ENCODE data around the gene ZNF362. TPM values are rescaled to one million over a fixed set of nuclear protein-coding genes. Genes with fewer than 3 reads are reported as not detected.

Gene ZNF362
- total RNA-seq, 3 donors from 2014 or later (not counting 1 experiment from before 2014, with no cell fraction given), result 34.7 to 39.1 (median 38.3) TPM

DNA sequence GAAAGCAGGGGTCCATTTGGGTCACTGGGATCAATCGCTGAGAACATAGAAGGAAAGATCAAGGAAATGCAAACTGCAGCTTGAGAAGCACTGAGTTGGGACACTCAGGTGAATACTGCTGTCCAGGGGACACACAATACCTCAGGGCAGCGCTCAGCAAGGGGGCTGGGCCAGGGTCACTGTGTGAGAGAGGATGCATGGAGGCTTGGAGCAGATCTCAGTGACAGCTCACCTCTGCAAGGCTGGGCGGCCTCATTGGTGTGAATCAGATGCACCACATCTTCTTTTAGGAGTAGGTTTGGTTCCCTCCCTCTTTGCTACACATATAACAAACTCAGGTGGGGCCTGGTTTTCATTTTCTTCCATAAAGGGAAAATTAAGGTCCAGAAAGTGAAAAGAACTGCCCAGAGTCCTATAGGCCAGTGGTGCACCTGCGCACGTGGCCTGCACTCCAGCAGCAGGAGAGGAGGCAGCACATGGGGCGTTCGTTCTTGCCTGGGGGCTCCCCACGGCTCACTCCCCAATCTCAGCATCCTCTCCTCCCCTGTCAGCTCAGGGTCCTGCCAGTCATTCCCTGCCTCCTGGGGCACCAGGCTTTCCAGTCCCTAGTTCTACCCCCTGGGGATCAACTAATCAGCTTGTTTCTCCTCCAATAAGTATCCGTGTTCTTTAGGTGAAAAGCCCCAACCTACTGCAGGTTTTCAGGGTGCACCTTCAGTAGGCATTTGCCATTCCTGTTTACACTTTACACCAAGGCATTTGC lies 63.1 kb downstream of the ZNF362 start:
- WGBS (ENCODE audit: insufficient coverage), result 95% methylated on average over 9 of the region's 9 CpGs
- intact Hi-C loops (cut with micrococcal nuclease), result no loop called here
- no peak overlapping the region for H3K4me3 ChIP-seq (ENCODE audit: low read length)

DNA sequence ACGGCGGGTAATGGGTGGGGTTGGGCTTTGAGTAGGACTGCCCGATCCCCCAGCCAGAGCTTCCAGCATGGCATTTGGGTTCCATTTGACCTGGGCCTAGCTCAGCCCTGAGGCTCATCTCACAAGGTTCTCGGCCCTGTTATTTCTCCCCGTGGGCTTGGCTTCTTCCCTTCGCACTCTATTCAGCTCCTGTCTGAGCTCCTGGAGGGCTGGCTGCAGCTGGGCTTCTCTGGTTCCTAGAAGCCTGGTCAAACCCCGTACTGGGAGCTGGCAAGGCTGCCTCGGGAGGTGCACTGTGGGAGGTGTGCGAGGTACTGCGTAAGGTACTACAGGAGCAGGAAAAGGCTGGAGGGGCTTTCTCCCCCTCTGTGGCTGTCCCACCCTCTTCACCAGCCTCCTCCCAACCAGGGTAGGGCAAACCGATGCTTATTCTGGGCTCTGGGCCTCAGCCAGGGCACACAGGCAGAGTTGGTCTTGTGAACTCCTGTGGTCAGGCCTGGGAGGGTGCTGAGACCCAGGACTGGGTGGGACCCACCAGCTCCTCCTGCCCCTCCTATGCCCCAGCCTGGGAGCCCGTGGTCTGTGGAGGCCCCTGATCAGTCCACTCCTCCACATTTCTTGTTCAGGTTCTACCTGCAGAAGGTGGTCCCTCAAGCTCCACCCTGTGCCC lies 63.8 kb downstream of the ZNF362 start:
- Mint-ChIP-seq H3K27ac (no peak overlapping the region), H3K4me3 (no peak overlapping the region), H3K27me3 (ENCODE audit: low read depth in 2 of 2) (peaks cover 0 to 10% of the 10 kb centered on the region in 2 donors), H3K4me1 (no peaks in the 10 kb centered on the region), H3K9me3 (no peaks in the 10 kb centered on the region), H3K36me3 (no peaks in the 10 kb centered on the region)
- Histone ChIP-seq H3K4me1 (ENCODE audit: control insufficient read depth, insufficient read depth, low read length) (no peaks in the 10 kb centered on the region), H3K36me3 (ENCODE audit: control insufficient read depth, insufficient read depth, low read length) (peaks cover 14% of the 10 kb centered on the region), H3K27me3 (ENCODE audit: control insufficient read depth, insufficient read depth, low read length) (no peaks in the 10 kb centered on the region), H3K27ac (ENCODE audit: low read length) (no peak overlapping the region), H3K9me3 (ENCODE audit: control insufficient read depth, insufficient read depth, low read length) (no peaks in the 10 kb centered on the region), H3K4me3 (ENCODE audit: low read length) (no peak overlapping the region)
- intact Hi-C loops (cut with micrococcal nuclease), result no loop called here
- TF ChIP-seq, protein P1, sequence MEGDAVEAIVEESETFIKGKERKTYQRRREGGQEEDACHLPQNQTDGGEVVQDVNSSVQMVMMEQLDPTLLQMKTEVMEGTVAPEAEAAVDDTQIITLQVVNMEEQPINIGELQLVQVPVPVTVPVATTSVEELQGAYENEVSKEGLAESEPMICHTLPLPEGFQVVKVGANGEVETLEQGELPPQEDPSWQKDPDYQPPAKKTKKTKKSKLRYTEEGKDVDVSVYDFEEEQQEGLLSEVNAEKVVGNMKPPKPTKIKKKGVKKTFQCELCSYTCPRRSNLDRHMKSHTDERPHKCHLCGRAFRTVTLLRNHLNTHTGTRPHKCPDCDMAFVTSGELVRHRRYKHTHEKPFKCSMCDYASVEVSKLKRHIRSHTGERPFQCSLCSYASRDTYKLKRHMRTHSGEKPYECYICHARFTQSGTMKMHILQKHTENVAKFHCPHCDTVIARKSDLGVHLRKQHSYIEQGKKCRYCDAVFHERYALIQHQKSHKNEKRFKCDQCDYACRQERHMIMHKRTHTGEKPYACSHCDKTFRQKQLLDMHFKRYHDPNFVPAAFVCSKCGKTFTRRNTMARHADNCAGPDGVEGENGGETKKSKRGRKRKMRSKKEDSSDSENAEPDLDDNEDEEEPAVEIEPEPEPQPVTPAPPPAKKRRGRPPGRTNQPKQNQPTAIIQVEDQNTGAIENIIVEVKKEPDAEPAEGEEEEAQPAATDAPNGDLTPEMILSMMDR (IDR thresholded peaks at IDR 0.05), result no peak
- ATAC-seq (no peak), DNase-seq (no peak)
- 90% methylated on average over 12 of the region's 12 CpGs for WGBS (ENCODE audit: insufficient coverage)

More for the DNA sequence above, 63.1 kb downstream of the ZNF362 start:
- H3K9me3 ChIP-seq (ENCODE audit: control insufficient read depth, insufficient read depth, low read length), result no peaks in the 10 kb centered on the region
- no peaks in the 10 kb centered on the region for H3K36me3 Mint-ChIP-seq
- H3K4me1 Mint-ChIP-seq, result no peaks in the 10 kb centered on the region
- H3K27ac Mint-ChIP-seq, result no peak overlapping the region
- no peaks in the 10 kb centered on the region for H3K9me3 Mint-ChIP-seq
- H3K27me3 Mint-ChIP-seq (ENCODE audit: low read depth in 2 of 2), result peaks cover 0 to 10% of the 10 kb centered on the region in 2 donors
- DNase-seq (no peak), ATAC-seq (no peak)
- no peak overlapping the region for H3K4me3 Mint-ChIP-seq
- no peaks in the 10 kb centered on the region for H3K27me3 ChIP-seq (ENCODE audit: control insufficient read depth, insufficient read depth, low read length)
- H3K4me1 ChIP-seq (ENCODE audit: control insufficient read depth, insufficient read depth, low read length), result no peaks in the 10 kb centered on the region
- TF ChIP-seq, protein P1 (IDR thresholded peaks at IDR 0.05), result no peak
- H3K27ac ChIP-seq (ENCODE audit: low read length), result no peak overlapping the region
- H3K36me3 ChIP-seq (ENCODE audit: control insufficient read depth, insufficient read depth, low read length), result peaks cover 6% of the 10 kb centered on the region

DNA sequence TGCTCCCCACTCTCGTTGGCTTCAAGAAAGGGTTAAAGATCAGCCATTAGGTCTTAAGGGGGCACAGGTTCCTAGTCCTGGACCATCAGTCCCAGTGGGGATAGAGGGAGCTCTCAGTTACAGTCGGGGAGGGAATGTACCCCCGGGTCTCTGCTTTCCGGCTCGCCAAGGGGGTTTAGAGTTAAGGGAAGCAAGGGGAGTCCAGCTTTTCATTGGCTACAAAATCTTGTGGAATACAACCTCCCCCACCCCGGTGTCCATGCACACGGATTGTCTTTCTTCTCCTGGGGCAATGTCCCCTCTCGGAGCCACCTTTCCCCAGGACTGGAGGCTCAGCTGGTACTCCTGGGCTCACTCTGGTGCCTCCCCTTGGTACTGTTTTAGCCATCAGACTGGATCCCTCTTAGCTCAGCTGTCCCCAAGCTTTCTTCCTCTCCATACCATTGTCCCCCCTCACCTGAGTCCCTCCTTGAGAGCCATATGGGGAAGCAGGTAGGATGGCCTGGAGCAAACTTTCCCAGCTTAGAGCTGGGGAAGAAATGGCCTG lies 64.4 kb downstream of the ZNF362 start, which contains the start of gene A3GALT2:
Gene A3GALT2 (minus strand): TSS at position 480 of the 547 bp plus-strand sequence. CDS start 0 bp downstream, at position 480.
- Mint-ChIP-seq H3K9me3 (no peaks in the 10 kb centered on the region), H3K4me3 (no peak within 1 kb of the TSS), H3K36me3 (peaks cover 3% of the 10 kb centered on the region), H3K27ac (no peak within 1 kb of the TSS), H3K4me1 (no peaks in the 10 kb centered on the region), H3K27me3 (ENCODE audit: low read depth in 2 of 2) (peaks cover 0 to 10% of the 10 kb centered on the region in 2 donors)
- Histone ChIP-seq H3K27ac (ENCODE audit: low read length) (no peak within 1 kb of the TSS), H3K4me1 (ENCODE audit: control insufficient read depth, insufficient read depth, low read length) (no peaks in the 10 kb centered on the region), H3K9me3 (ENCODE audit: control insufficient read depth, insufficient read depth, low read length) (no peaks in the 10 kb centered on the region), H3K4me3 (ENCODE audit: low read length) (no peak within 1 kb of the TSS), H3K36me3 (ENCODE audit: control insufficient read depth, insufficient read depth, low read length) (peaks cover 20% of the 10 kb centered on the region), H3K27me3 (ENCODE audit: control insufficient read depth, insufficient read depth, low read length) (no peaks in the 10 kb centered on the region)
- TF ChIP-seq, protein P1 (IDR thresholded peaks at IDR 0.05), result no peak
- WGBS (ENCODE audit: insufficient coverage), result 83% methylated on average over 5 of the region's 8 CpGs
- no peak for ATAC-seq
- DNase-seq, result no peak
- intact Hi-C loops (cut with micrococcal nuclease), result no loop called here
